ENCODE data around the gene ZDHHC5.

GRCh38 chr11:57700425-57700824 lies 32.5 kb downstream of the ZDHHC5 start:
- TF ChIP-seq CTCF (tag by site-specific recombination; IDR thresholded peaks at IDR 0.05) (no peak), ZNF777 (tag by site-specific recombination; IDR thresholded peaks at IDR 0.05; ENCODE audit: borderline replicate concordance) (no peak), ZNF704 (tag by site-specific recombination; IDR thresholded peaks at IDR 0.05) (no peak), ZNF792 (tag by site-specific recombination; IDR thresholded peaks at IDR 0.05) (no peak), OSR2 (tag by site-specific recombination; IDR thresholded peaks at IDR 0.05) (no peak), ZBTB20 (tag by site-specific recombination; IDR thresholded peaks at IDR 0.05) (no peak), BCL11A (tag by site-specific recombination; IDR thresholded peaks at IDR 0.05; ENCODE audit: low read depth) (no peak), ZNF555 (tag by site-specific recombination; conservative IDR thresholded peaks at IDR 0.05) (no peak), INSM2 (tag by site-specific recombination; IDR thresholded peaks at IDR 0.05) (no peak)

Data from HEK293 (cell line).